GM10248 (cell line): ENCODE data around the gene CDYL.

Experiments
- CTCF ChIA-PET: fragments of 300-600 bp; sonication (Branson Sonifier 250); formaldehyde crosslinking; extraction: SDS; loops from one replicate; lab custom pipeline; 2021; ENCODE audit warnings: antibody characterized with exemption; lab: Yijun Ruan, JAX
- POLR2A ChIA-PET: fragments of 350-650 bp; sonication (Branson Sonifier 250); formaldehyde crosslinking; extraction: SDS; loops from one replicate; lab custom pipeline; 2020; ENCODE audit warnings: antibody characterized with exemption; lab: Yijun Ruan, JAX
- DNase-seq: peaks from one replicate; pipeline ENCODE4 v3.0.0; 2012; ENCODE audit errors: extremely low spot score
- TF ChIP-seq, protein P1 (sequence below): IDR thresholded peaks from 2 replicates; pipeline ENCODE4 v1.5.1; 2012; ENCODE audit warnings: mild to moderate bottlenecking, low read depth; ENCODE audit errors: extremely low read depth, missing control alignments, control extremely low read depth

Gene CDYL

DNA sequence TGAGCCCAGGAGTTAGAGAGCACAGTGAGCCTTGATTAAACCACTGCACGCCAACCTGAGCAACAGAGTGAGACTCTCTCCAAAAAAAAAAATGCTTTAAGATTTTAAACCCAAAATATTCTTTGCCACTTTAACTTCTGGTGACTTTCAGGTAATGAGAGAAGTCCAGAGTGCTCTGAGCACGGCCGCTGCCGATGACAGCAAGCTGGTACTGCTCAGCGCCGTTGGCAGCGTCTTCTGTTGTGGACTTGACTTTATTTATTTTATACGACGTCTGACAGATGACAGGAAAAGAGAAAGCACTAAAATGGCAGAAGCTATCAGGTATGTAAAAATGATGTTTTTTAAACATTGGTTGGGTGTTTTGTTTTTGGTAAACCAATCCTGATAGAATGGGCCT is 161.2 kb downstream of the CDYL start:
- POLR2A ChIA-PET: no interaction called here
- no peak for DNase-seq
- TF ChIP-seq, protein P1, sequence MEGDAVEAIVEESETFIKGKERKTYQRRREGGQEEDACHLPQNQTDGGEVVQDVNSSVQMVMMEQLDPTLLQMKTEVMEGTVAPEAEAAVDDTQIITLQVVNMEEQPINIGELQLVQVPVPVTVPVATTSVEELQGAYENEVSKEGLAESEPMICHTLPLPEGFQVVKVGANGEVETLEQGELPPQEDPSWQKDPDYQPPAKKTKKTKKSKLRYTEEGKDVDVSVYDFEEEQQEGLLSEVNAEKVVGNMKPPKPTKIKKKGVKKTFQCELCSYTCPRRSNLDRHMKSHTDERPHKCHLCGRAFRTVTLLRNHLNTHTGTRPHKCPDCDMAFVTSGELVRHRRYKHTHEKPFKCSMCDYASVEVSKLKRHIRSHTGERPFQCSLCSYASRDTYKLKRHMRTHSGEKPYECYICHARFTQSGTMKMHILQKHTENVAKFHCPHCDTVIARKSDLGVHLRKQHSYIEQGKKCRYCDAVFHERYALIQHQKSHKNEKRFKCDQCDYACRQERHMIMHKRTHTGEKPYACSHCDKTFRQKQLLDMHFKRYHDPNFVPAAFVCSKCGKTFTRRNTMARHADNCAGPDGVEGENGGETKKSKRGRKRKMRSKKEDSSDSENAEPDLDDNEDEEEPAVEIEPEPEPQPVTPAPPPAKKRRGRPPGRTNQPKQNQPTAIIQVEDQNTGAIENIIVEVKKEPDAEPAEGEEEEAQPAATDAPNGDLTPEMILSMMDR: no peak
- CTCF ChIA-PET: no interaction called here

DNA sequence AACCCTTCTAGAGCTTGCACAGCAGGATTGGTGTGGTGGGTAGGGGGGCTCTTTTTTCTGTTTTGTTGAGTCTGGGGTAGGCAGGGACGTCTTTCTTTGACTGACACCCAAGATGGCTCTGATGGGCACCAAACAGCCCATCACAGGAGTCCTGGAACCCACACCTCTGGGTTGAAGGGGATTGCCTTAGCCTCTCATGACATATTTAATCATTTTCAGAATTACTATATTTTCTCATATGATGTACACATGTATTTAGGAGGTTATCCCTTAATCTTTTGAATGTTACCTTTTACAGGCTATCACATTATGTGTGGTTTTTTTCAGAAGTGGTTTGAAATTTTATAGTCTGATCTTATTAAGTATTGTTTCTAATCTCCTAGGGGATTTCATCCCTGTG is 163.0 kb downstream of the CDYL start:
- TF ChIP-seq, protein P1: no peak
- DNase-seq: no peak
- ChIA-PET POLR2A (no interaction called here), CTCF (interaction anchor here (1.1 to 1.6 kb wide), 3 partner anchors 9 to 14 kb away, joined by 3 to 6 read pairs (median 5); no protein-coding TSS in a partner anchor)

- ChIA-PET POLR2A (no interaction called here), CTCF (interaction anchor here (0.7 to 1.4 kb wide), 2 partner anchors 10 to 730 kb away, joined by 3 to 6 read pairs; no protein-coding TSS in a partner anchor)
- TF ChIP-seq, protein P1: no peak
- DNase-seq: no peak
Observed at GRCh38 chr6:4940416-4940815, 164.2 kb downstream of the CDYL start.

GRCh38 chr6:4941782-4942672 is 165.8 kb downstream of the CDYL start:
- TF ChIP-seq, protein P1: no peak
- peak; percentile 52 for DNase-seq
- POLR2A ChIA-PET: no interaction called here
- CTCF ChIA-PET: interaction anchor here (0.6 to 1.5 kb wide), 5 partner anchors 9 to 62 kb away, joined by 3 to 4 read pairs (median 3); partner anchors contain the start of gene RPP40

DNA sequence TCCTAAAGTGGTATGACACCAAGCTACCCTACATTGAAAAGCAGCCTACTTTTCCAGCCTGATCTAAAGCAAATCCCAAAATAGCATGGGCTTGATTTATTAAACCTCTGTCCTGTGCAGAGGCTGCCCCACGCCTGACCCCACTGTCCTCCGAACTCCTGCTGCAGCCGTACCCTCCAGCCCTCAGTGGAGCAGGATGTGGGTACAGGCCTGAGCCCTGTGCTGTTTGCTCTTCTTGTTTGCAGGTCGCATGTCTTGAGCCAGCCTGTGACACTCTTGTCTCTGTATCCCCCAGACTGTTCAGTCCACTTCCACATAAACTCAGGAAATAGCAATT is 166.4 kb downstream of the CDYL start:
- DNase-seq: no peak
- TF ChIP-seq, protein P1: no peak
- CTCF ChIA-PET: interaction anchor here (0.7 to 1.5 kb wide), 3 partner anchors 11 to 18 kb away, joined by 3 to 4 read pairs (median 3); no protein-coding TSS in a partner anchor
- POLR2A ChIA-PET: no interaction called here

- TF ChIP-seq, protein P1: no peak
- CTCF ChIA-PET: interaction anchor here (1.2 kb wide), 1 partner anchor 14 kb away, joined by 4 read pairs; no protein-coding TSS in a partner anchor
- POLR2A ChIA-PET: no interaction called here
- DNase-seq: no peak
Observed at GRCh38 chr6:4943716-4944115, 167.5 kb downstream of the CDYL start.
